ENCODE measurements around the gene FANCC. TPM values are rescaled to one million over a fixed set of nuclear protein-coding genes. Genes with fewer than 3 reads are reported as not detected.
A peak's percentile ranks its signal among the peaks of the same experiment; 100 is the strongest.

Gene FANCC, protein sequence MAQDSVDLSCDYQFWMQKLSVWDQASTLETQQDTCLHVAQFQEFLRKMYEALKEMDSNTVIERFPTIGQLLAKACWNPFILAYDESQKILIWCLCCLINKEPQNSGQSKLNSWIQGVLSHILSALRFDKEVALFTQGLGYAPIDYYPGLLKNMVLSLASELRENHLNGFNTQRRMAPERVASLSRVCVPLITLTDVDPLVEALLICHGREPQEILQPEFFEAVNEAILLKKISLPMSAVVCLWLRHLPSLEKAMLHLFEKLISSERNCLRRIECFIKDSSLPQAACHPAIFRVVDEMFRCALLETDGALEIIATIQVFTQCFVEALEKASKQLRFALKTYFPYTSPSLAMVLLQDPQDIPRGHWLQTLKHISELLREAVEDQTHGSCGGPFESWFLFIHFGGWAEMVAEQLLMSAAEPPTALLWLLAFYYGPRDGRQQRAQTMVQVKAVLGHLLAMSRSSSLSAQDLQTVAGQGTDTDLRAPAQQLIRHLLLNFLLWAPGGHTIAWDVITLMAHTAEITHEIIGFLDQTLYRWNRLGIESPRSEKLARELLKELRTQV
- 10 to 100 TPM; 10.2 to 10.5 TPM for total RNA-seq

DNA sequence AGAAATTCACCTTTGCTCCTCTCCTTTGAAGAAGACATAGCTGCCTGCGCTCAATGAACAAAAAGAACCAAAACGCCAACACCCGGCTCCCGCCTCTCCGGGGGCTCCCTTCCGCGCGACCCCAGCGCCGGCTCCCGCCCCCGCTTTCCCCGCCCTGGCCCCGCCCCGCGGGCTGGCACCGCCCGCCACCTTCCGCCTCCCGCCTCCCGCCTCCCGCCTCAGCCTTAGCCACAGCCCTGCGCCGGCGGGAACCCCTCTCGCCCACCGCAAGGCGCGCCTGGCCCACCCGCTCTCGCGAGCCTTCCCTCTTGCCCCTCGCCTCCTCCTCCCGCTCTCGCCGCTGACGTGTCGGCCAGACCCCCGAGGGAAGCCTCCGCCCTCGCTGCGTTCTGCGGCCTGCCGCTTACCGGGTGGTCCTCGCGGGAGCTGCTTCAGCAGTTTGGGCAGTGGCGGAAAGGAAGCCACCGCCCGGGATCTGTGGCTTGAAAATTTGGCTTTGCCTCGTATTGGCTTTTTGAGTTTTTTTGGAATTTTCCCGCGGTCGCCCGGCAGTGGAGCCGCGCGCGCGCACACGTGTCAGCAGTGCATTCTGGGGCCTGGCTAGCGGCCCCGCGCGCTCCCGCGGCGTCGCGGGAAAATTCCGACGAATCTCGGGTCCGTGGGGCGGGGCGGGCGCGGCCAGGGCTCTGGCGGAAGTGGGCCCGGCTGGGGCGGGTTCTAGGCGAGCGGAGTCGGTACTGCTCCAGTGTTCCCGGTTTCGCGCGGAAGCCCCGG, at the start of gene FANCC:
TSS of gene FANCC (minus strand) at position 591 of the 774 bp plus-strand sequence. CDS start 68,418 bp downstream, outside the sequence.
- CTCF ChIA-PET: interaction anchor here (1.5 to 2.2 kb wide), 2 partner anchors 11 to 149 kb away, joined by 4 to 9 read pairs; no protein-coding TSS in a partner anchor

DNA sequence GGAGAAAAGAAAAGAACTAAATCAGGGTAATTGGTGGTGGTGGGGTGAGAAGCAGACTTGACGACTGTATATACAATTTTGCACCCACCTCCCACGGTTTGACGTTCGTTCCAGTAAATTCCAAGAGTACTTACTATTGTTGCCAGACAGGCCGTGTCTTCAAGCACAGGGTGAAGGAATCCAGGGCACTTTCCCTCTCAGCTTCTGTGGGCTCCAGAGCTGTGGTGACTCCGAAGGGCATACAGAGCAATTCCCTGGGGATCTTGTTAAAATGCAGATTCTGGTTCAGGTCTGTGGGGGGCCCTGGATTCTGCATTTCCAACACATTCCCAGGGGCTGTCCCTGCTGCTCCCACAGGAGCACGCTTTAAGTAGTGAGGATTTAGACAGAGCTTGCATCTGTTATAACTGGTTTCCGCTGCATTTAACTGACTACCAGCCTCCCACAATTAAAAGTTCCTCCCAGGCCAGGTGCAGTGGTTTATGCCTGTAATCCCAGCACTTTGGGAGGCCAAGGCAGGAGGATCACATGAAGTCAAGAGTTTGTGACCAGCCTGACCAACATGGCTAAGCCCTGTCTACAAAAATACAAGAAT, 49.3 kb upstream of the FANCC start:
- DNase-seq: no peak
- Mint-ChIP-seq H3K4me3 (no peak overlapping the region), H3K36me3 (no peaks in the 10 kb centered on the region), H3K4me1 (ENCODE audit: low read depth) (no peaks in the 10 kb centered on the region), H3K27ac (no peak overlapping the region), H3K9me3 (no peaks in the 10 kb centered on the region), H3K27me3 (peaks cover 35% of the 10 kb centered on the region)
- intact Hi-C loops (cut with micrococcal nuclease): no loop called here
- ChIA-PET POLR2A (no interaction called here), CTCF (no interaction called here)

More for the DNA sequence above, at the start of gene FANCC:
- Mint-ChIP-seq H3K36me3 (no peaks in the 10 kb centered on the region), H3K4me3 (peak within 1 kb of the TSS; percentile 89), H3K4me1 (ENCODE audit: low read depth) (peaks cover 8% of the 10 kb centered on the region), H3K27me3 (no peaks in the 10 kb centered on the region), H3K9me3 (no peaks in the 10 kb centered on the region), H3K27ac (peak within 1 kb of the TSS; percentile 86)
- POLR2A ChIA-PET: interaction anchor here (0.8 kb wide), 1 partner anchor 198 kb away, joined by 3 read pairs; no protein-coding TSS in a partner anchor
- peak; percentile 89 for DNase-seq
- intact Hi-C loops (cut with micrococcal nuclease): loop anchor here (10.0 kb wide), 1 partner anchor 197 kb away; the partner anchor contains the start of gene PTCH1

DNA sequence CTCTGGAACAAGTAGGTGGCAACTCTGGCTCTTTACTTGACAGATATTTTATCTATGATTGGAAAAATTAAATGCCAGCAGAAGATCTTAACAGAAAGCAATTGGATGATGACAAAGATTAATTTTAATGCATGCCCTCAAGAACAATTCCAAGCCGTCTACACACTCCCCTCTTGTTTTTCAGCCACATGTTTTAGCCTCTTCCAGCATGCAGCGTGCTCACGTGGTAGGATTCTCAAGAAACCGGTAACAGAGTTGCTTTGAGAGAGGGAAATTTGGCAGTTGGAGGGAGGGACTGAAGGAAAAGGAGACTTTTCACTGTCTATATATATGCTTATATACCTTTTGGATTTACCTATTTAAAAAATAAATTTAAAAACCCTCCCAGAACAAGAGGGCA, 48.3 kb upstream of the FANCC start:
- Mint-ChIP-seq H3K27me3 (peaks cover 38% of the 10 kb centered on the region), H3K4me1 (ENCODE audit: low read depth) (no peaks in the 10 kb centered on the region), H3K36me3 (no peaks in the 10 kb centered on the region), H3K27ac (no peak overlapping the region), H3K4me3 (no peak overlapping the region), H3K9me3 (no peaks in the 10 kb centered on the region)
- intact Hi-C loops (cut with micrococcal nuclease): no loop called here
- ChIA-PET POLR2A (no interaction called here), CTCF (no interaction called here)
- DNase-seq: no peak

DNA sequence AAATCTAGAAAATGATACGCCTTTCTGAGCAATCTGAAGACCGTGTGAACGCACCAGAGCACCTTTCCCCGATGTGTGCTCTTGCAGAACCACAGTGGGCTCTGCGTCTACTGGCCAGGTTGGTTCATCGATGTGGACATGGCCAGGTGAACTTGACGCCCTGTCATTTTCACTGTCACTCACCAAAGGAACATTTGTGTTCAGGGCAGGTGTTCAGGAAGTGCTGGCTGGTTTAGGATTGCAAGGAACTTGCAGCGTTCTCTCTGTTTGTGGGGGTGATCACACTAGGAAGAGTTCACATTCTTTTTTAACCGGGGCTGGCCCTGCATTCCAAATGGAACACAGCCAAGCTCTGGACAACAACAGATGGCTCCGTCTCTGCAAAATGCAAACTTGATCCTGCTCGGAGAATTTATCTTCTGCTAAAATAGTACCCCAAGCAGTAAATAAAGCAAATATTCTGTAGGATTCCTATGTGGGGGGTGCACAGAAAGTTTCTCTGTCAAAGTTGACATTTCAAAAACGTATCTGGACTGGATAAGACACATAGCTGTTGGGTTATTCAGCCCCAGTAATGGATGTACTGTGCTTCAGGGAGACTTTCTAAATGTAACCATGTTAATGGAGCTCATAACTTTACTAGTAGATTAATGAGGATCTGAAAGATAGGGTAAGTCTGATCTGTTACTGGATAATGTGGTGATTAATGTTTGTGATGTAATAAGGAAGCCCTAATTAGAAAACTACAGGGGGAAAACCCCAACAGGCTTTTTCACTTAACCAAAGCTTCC, 45.7 kb upstream of the FANCC start:
- no peak overlapping the region for H3K4me3 Mint-ChIP-seq
- CTCF ChIA-PET: no interaction called here
- no peak for DNase-seq
- no peaks in the 10 kb centered on the region for H3K4me1 Mint-ChIP-seq (ENCODE audit: low read depth)
- no peaks in the 10 kb centered on the region for H3K9me3 Mint-ChIP-seq
- intact Hi-C loops (cut with micrococcal nuclease): no loop called here
- H3K36me3 Mint-ChIP-seq: no peaks in the 10 kb centered on the region
- POLR2A ChIA-PET: no interaction called here
- no peak overlapping the region for H3K27ac Mint-ChIP-seq
- peaks cover 23% of the 10 kb centered on the region for H3K27me3 Mint-ChIP-seq

DNA sequence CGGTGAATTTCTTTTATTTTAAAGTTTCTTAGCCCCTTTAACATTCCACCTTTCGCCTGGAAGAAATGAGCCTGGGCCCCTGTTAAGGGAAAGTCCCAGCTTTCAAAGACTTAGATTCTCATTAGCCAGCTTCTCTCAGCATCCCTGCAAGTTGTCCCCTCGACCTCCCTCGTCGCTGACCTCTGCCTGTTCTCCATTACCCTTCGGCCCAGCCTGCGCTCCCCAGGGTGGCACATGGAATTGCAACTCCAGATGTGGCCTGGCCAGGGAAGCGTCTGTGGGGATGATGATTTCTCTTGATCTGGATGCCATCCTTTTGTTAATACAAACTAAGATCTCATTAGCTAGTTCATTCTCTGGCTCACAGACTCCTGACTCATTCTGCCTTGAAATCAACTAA, 43.4 kb upstream of the FANCC start:
- ChIA-PET POLR2A (no interaction called here), CTCF (no interaction called here)
- H3K4me3 Mint-ChIP-seq: no peak overlapping the region
- intact Hi-C loops (cut with micrococcal nuclease): no loop called here
- H3K36me3 Mint-ChIP-seq: no peaks in the 10 kb centered on the region
- H3K4me1 Mint-ChIP-seq (ENCODE audit: low read depth): no peaks in the 10 kb centered on the region
- H3K27ac Mint-ChIP-seq: no peak overlapping the region
- no peaks in the 10 kb centered on the region for H3K9me3 Mint-ChIP-seq
- no peak for DNase-seq
- H3K27me3 Mint-ChIP-seq: peaks cover 26% of the 10 kb centered on the region

DNA sequence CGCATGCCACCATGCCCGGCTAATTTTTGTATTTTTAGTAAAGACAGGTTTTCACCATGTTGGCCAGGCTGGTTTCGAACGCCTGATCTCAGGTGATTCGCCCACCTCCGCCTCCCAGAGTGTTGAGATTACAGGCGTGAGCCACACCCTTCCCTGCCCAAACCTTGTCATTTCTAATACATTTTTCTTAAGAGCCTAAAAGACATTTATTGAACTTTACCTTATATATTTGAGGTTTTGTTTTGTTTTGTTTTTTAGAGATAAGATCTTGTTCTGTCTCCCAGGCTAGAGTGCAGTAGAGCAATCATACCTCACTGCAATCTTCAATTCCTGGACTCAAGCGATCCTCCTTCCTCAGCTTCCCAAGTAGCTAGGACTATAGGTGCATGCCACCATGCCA, 39.8 kb upstream of the FANCC start:
- no peak for DNase-seq
- H3K4me1 Mint-ChIP-seq (ENCODE audit: low read depth): no peaks in the 10 kb centered on the region
- intact Hi-C loops (cut with micrococcal nuclease): no loop called here
- no peak overlapping the region for H3K27ac Mint-ChIP-seq
- no peak overlapping the region for H3K4me3 Mint-ChIP-seq
- ChIA-PET POLR2A (no interaction called here), CTCF (no interaction called here)
- no peaks in the 10 kb centered on the region for H3K36me3 Mint-ChIP-seq
- H3K27me3 Mint-ChIP-seq: peaks cover 21% of the 10 kb centered on the region
- no peaks in the 10 kb centered on the region for H3K9me3 Mint-ChIP-seq

DNA sequence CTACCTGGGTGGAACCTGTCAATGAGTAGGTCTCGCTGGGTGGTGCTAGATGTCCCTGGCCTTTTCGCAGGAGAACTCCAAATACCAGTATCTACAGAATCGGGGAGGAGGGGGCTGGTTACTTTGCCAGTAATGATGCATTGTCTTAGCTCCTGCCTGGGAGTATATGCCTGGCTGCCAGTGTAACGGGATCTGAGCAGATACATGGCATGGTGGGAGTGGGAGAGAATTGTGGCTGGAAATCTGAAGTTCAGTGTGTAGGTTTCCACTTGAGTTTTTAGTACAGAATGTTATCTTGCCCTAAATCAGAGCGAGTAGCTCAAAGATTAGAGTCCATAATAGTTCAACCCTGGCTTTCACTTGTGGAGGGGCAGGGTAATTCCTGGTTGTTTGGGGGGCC, 38.0 kb upstream of the FANCC start:
- Mint-ChIP-seq H3K4me1 (ENCODE audit: low read depth) (no peaks in the 10 kb centered on the region), H3K9me3 (no peaks in the 10 kb centered on the region), H3K36me3 (no peaks in the 10 kb centered on the region), H3K4me3 (no peak overlapping the region), H3K27me3 (peaks cover 20% of the 10 kb centered on the region), H3K27ac (no peak overlapping the region)
- intact Hi-C loops (cut with micrococcal nuclease): no loop called here
- POLR2A ChIA-PET: no interaction called here
- CTCF ChIA-PET: no interaction called here
- DNase-seq: no peak

DNA sequence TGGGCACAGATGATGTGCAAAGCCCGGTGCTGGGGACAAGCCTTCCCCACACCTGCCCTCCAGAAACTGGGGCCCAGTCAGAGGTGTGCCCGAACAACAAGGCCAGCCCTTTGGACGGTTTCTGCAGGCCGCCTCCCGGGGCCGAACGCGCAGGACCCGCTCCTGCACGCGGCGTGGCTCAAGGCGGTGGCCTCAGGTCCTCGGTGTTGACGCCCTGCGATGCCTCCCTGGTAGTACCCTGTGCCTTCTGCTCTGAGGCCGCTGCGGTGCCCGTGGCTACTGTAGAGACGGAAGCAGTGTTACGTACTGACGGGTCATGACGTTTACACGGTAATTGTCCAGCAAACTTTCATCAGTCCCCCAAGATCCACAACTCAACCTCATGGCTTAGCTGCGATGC, 33.5 kb upstream of the FANCC start:
- no peaks in the 10 kb centered on the region for H3K36me3 Mint-ChIP-seq
- no peaks in the 10 kb centered on the region for H3K9me3 Mint-ChIP-seq
- H3K4me1 Mint-ChIP-seq (ENCODE audit: low read depth): peaks cover 7% of the 10 kb centered on the region
- no peak overlapping the region for H3K27ac Mint-ChIP-seq
- intact Hi-C loops (cut with micrococcal nuclease): no loop called here
- H3K4me3 Mint-ChIP-seq: no peak overlapping the region
- POLR2A ChIA-PET: no interaction called here
- peaks cover 34% of the 10 kb centered on the region for H3K27me3 Mint-ChIP-seq
- no peak for DNase-seq
- CTCF ChIA-PET: no interaction called here

DNA sequence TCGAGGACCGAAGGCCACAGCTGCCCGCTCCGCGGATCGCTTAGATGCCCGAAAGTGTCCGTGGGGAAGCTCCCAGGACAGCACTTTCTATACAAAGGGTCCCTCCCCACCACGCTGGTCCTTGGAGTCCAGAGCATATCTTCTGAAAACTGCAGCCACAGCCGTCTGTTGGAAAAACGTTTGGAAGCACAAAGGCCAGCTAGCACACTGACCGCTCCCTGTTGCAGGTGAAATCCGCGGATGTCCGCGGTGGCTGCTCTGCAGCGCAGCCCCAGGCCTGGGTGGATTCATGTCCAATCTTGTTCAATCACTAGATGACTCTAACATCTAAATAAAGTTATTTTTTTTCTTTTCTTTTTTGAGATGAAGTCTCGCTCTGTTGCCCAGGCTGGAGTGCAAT, 32.8 kb upstream of the FANCC start:
- Mint-ChIP-seq H3K27ac (no peak overlapping the region), H3K4me3 (no peak overlapping the region), H3K36me3 (no peaks in the 10 kb centered on the region), H3K9me3 (no peaks in the 10 kb centered on the region), H3K4me1 (ENCODE audit: low read depth) (peaks cover 7% of the 10 kb centered on the region), H3K27me3 (peaks cover 34% of the 10 kb centered on the region)
- intact Hi-C loops (cut with micrococcal nuclease): no loop called here
- CTCF ChIA-PET: no interaction called here
- POLR2A ChIA-PET: no interaction called here
- DNase-seq: no peak

DNA sequence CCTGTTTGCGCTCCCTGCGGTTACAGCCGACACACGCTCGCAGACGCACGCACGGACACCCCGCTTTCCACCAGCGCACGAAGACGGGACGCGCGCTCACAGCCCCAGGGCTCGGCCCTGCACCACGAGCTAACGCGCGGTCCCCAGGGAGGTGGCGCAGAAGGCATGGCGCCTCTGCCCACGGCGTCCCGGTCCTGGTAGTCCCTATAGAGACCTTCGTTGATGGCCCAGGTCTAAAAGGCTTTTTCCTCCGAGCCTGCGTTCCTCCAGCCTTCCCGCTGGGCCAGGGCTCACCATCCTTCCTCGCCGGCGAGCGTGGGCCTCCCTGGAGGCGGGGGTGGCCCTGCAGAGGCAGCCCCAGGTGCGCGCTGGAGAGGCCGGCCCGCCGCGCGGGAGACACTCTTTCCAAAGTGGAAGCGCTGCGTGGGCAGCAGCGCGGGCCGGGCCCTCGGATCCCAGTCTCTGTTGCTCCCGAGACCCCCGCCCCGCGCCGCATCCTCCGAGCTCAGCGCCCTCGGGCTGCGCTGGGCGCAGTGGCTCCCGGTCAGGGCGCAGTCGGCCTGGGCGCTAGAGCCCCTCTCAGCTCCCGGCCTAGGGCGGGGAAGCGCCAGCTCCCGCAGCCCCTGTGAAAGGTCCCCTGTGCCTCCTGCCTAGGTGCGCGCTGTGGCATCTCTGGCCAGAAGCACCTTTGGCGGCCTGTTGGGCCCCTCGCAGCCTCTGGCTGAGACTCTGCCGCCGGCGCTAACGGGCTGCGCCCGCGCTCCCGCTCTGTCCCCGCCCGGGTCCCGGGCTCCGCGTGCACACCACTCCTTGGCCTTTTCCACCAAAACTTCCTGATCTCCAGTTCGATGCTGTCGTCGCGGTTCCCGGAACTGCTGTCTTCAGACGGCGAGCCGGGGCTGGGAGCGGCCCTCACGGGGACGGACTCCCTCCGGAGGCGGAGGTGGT, 31.9 kb upstream of the FANCC start:
- Mint-ChIP-seq H3K4me3 (peak overlapping the region; percentile 41), H3K4me1 (ENCODE audit: low read depth) (peaks cover 7% of the 10 kb centered on the region), H3K36me3 (no peaks in the 10 kb centered on the region), H3K27me3 (peaks cover 33% of the 10 kb centered on the region), H3K27ac (no peak overlapping the region), H3K9me3 (no peaks in the 10 kb centered on the region)
- ChIA-PET CTCF (interaction anchor here (0.9 kb wide), 1 partner anchor 13 kb away, joined by 3 read pairs; no protein-coding TSS in a partner anchor), POLR2A (no interaction called here)
- intact Hi-C loops (cut with micrococcal nuclease): no loop called here
- DNase-seq: no peak

DNA sequence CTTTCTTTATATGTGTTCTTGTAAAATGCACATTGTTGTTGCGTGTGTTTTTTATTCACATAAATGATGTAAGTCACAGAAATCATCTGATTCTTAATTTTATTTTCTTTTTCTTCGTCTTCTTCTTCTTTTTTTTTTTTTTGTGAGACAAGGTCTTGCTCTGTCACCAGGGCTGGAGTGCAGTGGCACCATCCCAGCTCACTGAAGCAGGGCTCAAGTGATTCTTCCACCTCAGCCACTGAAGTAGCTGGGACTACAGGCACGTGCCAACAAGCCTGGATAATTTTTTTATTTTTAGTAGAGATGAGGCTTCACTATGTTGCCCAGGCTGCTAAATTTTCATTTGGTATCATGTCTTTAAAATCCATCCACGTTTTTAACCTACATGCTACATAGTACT, 28.5 kb upstream of the FANCC start:
- Mint-ChIP-seq H3K4me1 (ENCODE audit: low read depth) (peaks cover 18% of the 10 kb centered on the region), H3K27me3 (peaks cover 25% of the 10 kb centered on the region), H3K9me3 (no peaks in the 10 kb centered on the region), H3K4me3 (no peak overlapping the region), H3K27ac (no peak overlapping the region), H3K36me3 (no peaks in the 10 kb centered on the region)
- ChIA-PET POLR2A (no interaction called here), CTCF (no interaction called here)
- no peak for DNase-seq
- intact Hi-C loops (cut with micrococcal nuclease): no loop called here

Data from activated CD4-positive, alpha-beta memory T cell treated with anti-CD3 and anti-CD28 coated beads for 36 hours (primary cell).